Ishikawa (cell line): ENCODE measurements around the gene OR2F2.

Experiments
- CEBPB ChIP-seq: IDR thresholded peaks from 2 replicates; pipeline ENCODE4 v1.6.1; 2012
- CREB1 ChIP-seq: IDR thresholded peaks from 2 replicates; pipeline ENCODE4 v1.6.1; 2012; ENCODE audit warnings: low read depth
- EGR1 ChIP-seq: IDR thresholded peaks from 2 replicates; pipeline ENCODE4 v1.6.1; 2012
- EP300 ChIP-seq: IDR thresholded peaks from 2 replicates; pipeline ENCODE4 v1.6.1; 2012; ENCODE audit warnings: borderline replicate concordance
- FOXM1 ChIP-seq: IDR thresholded peaks from 2 replicates; pipeline ENCODE4 v1.6.1; 2012; ENCODE audit warnings: low read depth, borderline replicate concordance
- MAX ChIP-seq: IDR thresholded peaks from 2 replicates; pipeline ENCODE4 v1.6.1; 2012
- NFIC ChIP-seq: IDR thresholded peaks from 2 replicates; pipeline ENCODE4 v1.6.1; 2012
- RAD21 ChIP-seq: IDR thresholded peaks from 2 replicates; pipeline ENCODE4 v1.6.1; 2012; ENCODE audit warnings: low read depth
- REST ChIP-seq: IDR thresholded peaks from 2 replicates; pipeline ENCODE4 v1.6.1; 2012; ENCODE audit warnings: low read depth, mild to moderate bottlenecking
- TAF1 ChIP-seq: IDR thresholded peaks from 2 replicates; pipeline ENCODE4 v1.6.1; 2012; ENCODE audit warnings: low read depth, mild to moderate bottlenecking
- TCF12 ChIP-seq: IDR thresholded peaks from 2 replicates; pipeline ENCODE4 v1.6.1; 2012; ENCODE audit warnings: low read depth
- TEAD4 ChIP-seq: IDR thresholded peaks from 2 replicates; pipeline ENCODE4 v1.6.1; 2012
- USF1 ChIP-seq: IDR thresholded peaks from 2 replicates; pipeline ENCODE4 v1.6.1; 2012
- YY1 ChIP-seq: IDR thresholded peaks from 2 replicates; pipeline ENCODE4 v1.6.1; 2012; ENCODE audit warnings: low read depth

DNA sequence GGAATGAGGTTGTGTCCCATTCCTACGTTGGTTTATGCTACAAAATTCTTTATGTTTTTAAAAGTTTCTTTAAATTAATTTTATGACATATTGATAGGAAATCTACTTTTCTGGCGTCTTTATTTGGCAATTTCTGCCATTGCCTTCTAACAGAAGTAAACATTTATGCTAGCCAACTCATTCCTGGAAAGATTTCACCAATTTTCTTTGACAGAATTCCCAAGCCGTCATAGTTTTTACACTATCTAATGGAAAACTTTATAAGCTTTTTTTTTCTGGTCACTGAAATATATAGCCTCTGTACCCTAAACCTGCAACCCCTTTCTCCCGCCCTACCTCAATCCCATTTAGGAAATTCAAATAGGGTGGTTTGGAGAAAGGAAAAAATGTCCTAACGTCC, 26.9 kb upstream of the OR2F2 start:
- TF ChIP-seq YY1 (no peak), CEBPB (no peak), FOXM1 (no peak), REST (no peak), CREB1 (no peak), TAF1 (no peak), TCF12 (no peak), EP300 (no peak), RAD21 (no peak), MAX (no peak), NFIC (no peak), USF1 (no peak), TEAD4 (no peak), EGR1 (no peak)
